Measurements from ENCODE around the gene PEAR1. TPM values are rescaled to one million over a fixed set of nuclear protein-coding genes. Genes with fewer than 3 reads are reported as not detected.

The PEAR1 gene
- total and polyA plus RNA-seq, 2 of the 8 experiments (the other 6 are each of a cell fraction or from before 2014, with no cell fraction given) = 0.63 to 0.71 TPM

DNA sequence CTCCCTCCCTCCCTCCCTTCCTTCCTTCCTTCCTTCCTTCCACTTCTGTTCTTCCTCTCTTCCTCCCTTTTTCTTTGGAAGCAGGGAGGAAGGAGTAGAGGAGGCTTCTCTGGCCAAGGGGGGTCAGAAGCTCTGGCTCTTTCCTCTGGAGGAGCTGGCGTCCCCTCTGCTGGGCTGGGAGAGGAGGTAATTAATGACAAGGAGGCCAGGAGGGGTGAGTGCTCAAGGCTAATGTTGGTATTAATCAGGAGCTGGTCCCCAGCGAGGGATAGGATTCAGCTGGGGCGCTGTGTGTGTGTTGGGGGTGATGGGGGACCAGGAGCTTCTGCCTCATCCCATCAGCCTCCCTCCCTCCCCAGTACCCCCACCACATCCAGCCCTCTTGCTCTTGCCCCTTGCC, 6.2 kb upstream of the PEAR1 start:
- Histone ChIP-seq H2BK12ac (ENCODE audit: low read depth, low read length) (0 out of 2 replicates have a peak overlapping the region, but pooled peaks have one; percentile 18), H2AK5ac (ENCODE audit: low read depth, low read length) (no peak overlapping the region), H3K36me3 (ENCODE audit: control insufficient read depth in 2 of 4, insufficient read depth in 4 of 4, low read length in 3 of 4) (no peaks in the 10 kb centered on the region), H4K8ac (ENCODE audit: extremely low read depth, insufficient read depth, low read length) (no peak overlapping the region), H3K9ac (replicated peaks in 1 of 4; ENCODE audit: extremely low read depth in 1 of 4, low read depth in 3 of 4, low read length in 3 of 4) (no peak overlapping the region), H4K20me1 (replicated peaks in 1 of 2; ENCODE audit: control insufficient read depth in 1 of 2, insufficient read depth in 2 of 2, low read length in 2 of 2) (no peaks in the 10 kb centered on the region), H4K91ac (replicated peaks; ENCODE audit: insufficient read length, low read length) (no peak overlapping the region), H3K23ac (ENCODE audit: insufficient read length) (no peak overlapping the region), H3K9me3 (ENCODE audit: insufficient read depth in 2 of 2, low read depth in 1 of 2, low read length in 1 of 2) (no peaks in the 10 kb centered on the region), H2BK120ac (replicated peaks; ENCODE audit: low read depth, low read length) (no peak overlapping the region), H3K56ac (replicated peaks; ENCODE audit: insufficient read length, low read depth, low read length) (no peak overlapping the region), H3K14ac (ENCODE audit: insufficient read length) (no peak overlapping the region), H3K79me1 (ENCODE audit: low read depth, low read length) (no peaks in the 10 kb centered on the region), H3K4ac (replicated peaks; ENCODE audit: insufficient read length, low read depth, low read length) (no peak overlapping the region), H3K4me3 (ENCODE audit: extremely low read depth in 1 of 4, insufficient read depth in 2 of 4, low read depth in 3 of 4, low read length in 4 of 4) (peak overlapping the region in 2 of 4 experiments; percentile 12 to 39; a peak in 3 of 8 replicates), H3K23me2 (ENCODE audit: low read depth, low read length) (peaks cover 4% of the 10 kb centered on the region; the same call in 1 of the 2 replicates), H2BK15ac (ENCODE audit: low read length) (no peak overlapping the region), H3K4me1 (replicated peaks in 1 of 4; ENCODE audit: control insufficient read depth in 3 of 4, insufficient read depth in 4 of 4, low read length in 3 of 4) (peaks cover 8 to 37% (median 17%) of the 10 kb centered on the region in 4 experiments), H3K79me2 (ENCODE audit: control insufficient read depth in 1 of 2, insufficient read depth in 2 of 2, low read length in 2 of 2) (no peaks in the 10 kb centered on the region), H3K27ac (ENCODE audit: low read depth, low read length) (no peak overlapping the region), H3K18ac (ENCODE audit: extremely low read depth, low read length) (0 out of 2 replicates have a peak overlapping the region, but pooled peaks have one; percentile 26), H3K4me2 (ENCODE audit: insufficient read depth in 1 of 2, low read depth in 2 of 2, low read length in 2 of 2) (peak overlapping the region; percentile 46 to 54), H3K27me3 (replicated peaks in 1 of 4; ENCODE audit: control insufficient read depth in 3 of 4, extremely low read depth in 1 of 4, insufficient read depth in 3 of 4, low read length in 3 of 4) (peaks cover 2 to 41% (median 36%) of the 10 kb centered on the region in 4 experiments), H2AFZ (ENCODE audit: low read length) (no peak overlapping the region), H2BK5ac (ENCODE audit: low read depth, low read length) (no peak overlapping the region), H4K5ac (ENCODE audit: insufficient read length, low read depth, low read length) (no peak overlapping the region), H2BK20ac (ENCODE audit: low read length) (no peak overlapping the region)
- DNase-seq (ENCODE audit: low read depth in 1 of 2, low spot score in 2 of 2) (no peak), FAIRE-seq (no peak)
- POLR2A ChIA-PET (ENCODE audit: partially characterized antibody) = interaction anchor here (0.6 to 2.0 kb wide), 11 partner anchors 10 to 194 kb away, joined by 3 to 10 read pairs (median 4); partner anchors contain the start of genes ISG20L2 and METTL25B
- 21% methylated on average over 2 of the region's 3 CpGs; no CpG with 5 or more reads in 1 of the 2 experiments for WGBS, 2 experiments (ENCODE audit: extremely low coverage in 1 of 2, insufficient coverage in 1 of 2, insufficient read length in 1 of 2, insufficient replicate concordance in 2 of 2, low coverage in 1 of 2, low lambda C conversion rate in 2 of 2, missing lambda C conversion rate in 1 of 2)
- CTCF ChIA-PET (ENCODE audit: partially characterized antibody) = interaction anchor here (0.6 to 31.4 kb wide), 17 partner anchors 10 to 344 kb away, joined by 3 to 719 read pairs (median 6); partner anchors contain the start of genes INSRR, LRRC71 and NTRK1
- no peak for TF ChIP-seq SP2 (IDR thresholded peaks at IDR 0.05; ENCODE audit: low read length)
- no peak for TF ChIP-seq SIX5 (IDR thresholded peaks at IDR 0.05; ENCODE audit: low read depth, low read length)
- TF ChIP-seq TAF7 (optimal IDR thresholded peaks at IDR 0.05; ENCODE audit: borderline replicate concordance, low read depth, low read length) = no peak
- TF ChIP-seq CTCF (IDR thresholded peaks at IDR 0.05; ENCODE audit: control extremely low read depth in 1 of 3, insufficient read depth in 1 of 3, low read depth in 1 of 3, low read length in 3 of 3) = no peak
- TF ChIP-seq SAP30 (IDR thresholded peaks at IDR 0.05; ENCODE audit: insufficient read depth, insufficient replicate concordance, low read length) = no peak
- no peak for TF ChIP-seq POLR2A (IDR thresholded peaks at IDR 0.05; ENCODE audit: control extremely low read depth in 1 of 2, low read depth in 2 of 2, low read length in 2 of 2)
- no peak for TF ChIP-seq CBX5 (IDR thresholded peaks at IDR 0.05; ENCODE audit: low read depth, low read length)
- TF ChIP-seq EGR1 (IDR thresholded peaks at IDR 0.05; ENCODE audit: borderline replicate concordance, low read depth, low read length) = no peak
- TF ChIP-seq JUN (IDR thresholded peaks at IDR 0.05; ENCODE audit: low read depth, low read length) = no peak
- TF ChIP-seq FOSL1 (IDR thresholded peaks at IDR 0.05; ENCODE audit: insufficient read depth, low read depth, low read length) = no peak
- TF ChIP-seq RAD21 (IDR thresholded peaks at IDR 0.05 in 1 of 2, conservative IDR thresholded peaks at IDR 0.05 in 1 of 2; ENCODE audit: low read depth in 2 of 2, low read length in 2 of 2) = no peak
